Ovary (tissue), 3 donors: ENCODE measurements around the gene HIVEP3.

ENCODE experiments used
- EP300 ChIP-seq: sonication (generic); formaldehyde crosslinking; IDR thresholded peaks from one replicate; pipeline ENCODE4 v1.6.1; 2017; ENCODE audit warnings: antibody characterized with exemption
- POLR2A ChIP-seq: fragments of 450-650 bp; IDR thresholded peaks from one replicate; pipeline ENCODE4 v1.6.1; 2017; ENCODE audit warnings: antibody characterized with exemption, mild to moderate bottlenecking, moderate library complexity
- TF ChIP-seq, protein P1 (sequence below), 3 donors: fragments of 450-650 bp in 2 of 3; fragments of 200-600 bp in 1 of 3; IDR thresholded peaks; one replicate each; pipeline versions ENCODE4 v1.5.1 to v1.8.0; 2016 to 2022; ENCODE audit warnings: antibody characterized with exemption in 3 of 3, mild to moderate bottlenecking in 1 of 3
- donor health status: DM: no; HTN: no; CAD: no.

DNA sequence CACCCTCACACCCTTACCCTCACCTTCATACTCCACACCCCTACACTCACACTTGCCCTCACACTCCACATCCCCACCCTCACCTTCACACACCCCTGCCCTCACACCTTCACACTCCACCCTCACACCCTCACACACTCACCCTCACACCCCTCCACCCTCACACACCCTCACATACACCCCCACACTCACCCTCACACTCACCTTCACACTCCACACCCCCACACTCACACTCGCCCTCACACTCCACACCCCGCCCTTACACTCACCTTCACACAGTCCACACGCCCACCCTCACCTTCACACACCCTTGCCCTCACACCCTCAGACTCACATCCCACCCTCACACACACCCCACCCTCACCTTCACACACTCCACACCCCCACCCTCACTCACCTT lies 390.6 kb downstream of the HIVEP3 start:
- TF ChIP-seq, protein P1, sequence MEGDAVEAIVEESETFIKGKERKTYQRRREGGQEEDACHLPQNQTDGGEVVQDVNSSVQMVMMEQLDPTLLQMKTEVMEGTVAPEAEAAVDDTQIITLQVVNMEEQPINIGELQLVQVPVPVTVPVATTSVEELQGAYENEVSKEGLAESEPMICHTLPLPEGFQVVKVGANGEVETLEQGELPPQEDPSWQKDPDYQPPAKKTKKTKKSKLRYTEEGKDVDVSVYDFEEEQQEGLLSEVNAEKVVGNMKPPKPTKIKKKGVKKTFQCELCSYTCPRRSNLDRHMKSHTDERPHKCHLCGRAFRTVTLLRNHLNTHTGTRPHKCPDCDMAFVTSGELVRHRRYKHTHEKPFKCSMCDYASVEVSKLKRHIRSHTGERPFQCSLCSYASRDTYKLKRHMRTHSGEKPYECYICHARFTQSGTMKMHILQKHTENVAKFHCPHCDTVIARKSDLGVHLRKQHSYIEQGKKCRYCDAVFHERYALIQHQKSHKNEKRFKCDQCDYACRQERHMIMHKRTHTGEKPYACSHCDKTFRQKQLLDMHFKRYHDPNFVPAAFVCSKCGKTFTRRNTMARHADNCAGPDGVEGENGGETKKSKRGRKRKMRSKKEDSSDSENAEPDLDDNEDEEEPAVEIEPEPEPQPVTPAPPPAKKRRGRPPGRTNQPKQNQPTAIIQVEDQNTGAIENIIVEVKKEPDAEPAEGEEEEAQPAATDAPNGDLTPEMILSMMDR (IDR thresholded peaks at IDR 0.05): no peak
- TF ChIP-seq EP300 (no peak), POLR2A (no peak)
